Large intestine (tissue), 3 donors: ENCODE measurements around the gene CDON. TPM values are rescaled to one million over a fixed set of nuclear protein-coding genes. Genes with fewer than 3 reads are reported as not detected.

Experiments used
- DNase-seq, 2 donors: peaks; one replicate each; pipeline versions ENCODE4 v3.0.0 to v3.0.0-alpha.2; 2013
- H3K27ac ChIP-seq: one replicate; pipeline ENCODE4 v1.5.1; 2013; ENCODE audit warnings: low read length
- H3K27me3 ChIP-seq: 2 replicates; pipeline ENCODE4 v1.6.1; 2013; ENCODE audit warnings: low read length; ENCODE audit not compliant: control insufficient read depth, insufficient read depth
- H3K36me3 ChIP-seq: 2 replicates; pipeline ENCODE4 v1.6.1; 2013; ENCODE audit warnings: low read length; ENCODE audit not compliant: control insufficient read depth, insufficient read depth
- H3K4me1 ChIP-seq: one replicate; pipeline ENCODE4 v1.6.1; 2013; ENCODE audit warnings: low read length; ENCODE audit not compliant: control insufficient read depth, insufficient read depth
- H3K4me3 ChIP-seq: one replicate; pipeline ENCODE4 v1.5.1; 2013; ENCODE audit warnings: low read length
- H3K9me3 ChIP-seq: one replicate; pipeline ENCODE4 v1.6.1; 2013; ENCODE audit warnings: mild to moderate bottlenecking, low read depth, low read length, moderate library complexity; ENCODE audit not compliant: control insufficient read depth
- WGBS: methylation state at CpG from one replicate; pipeline ENCODE4 v1.1.5; 2013; ENCODE audit warnings: low lambda C conversion rate; ENCODE audit not compliant: insufficient coverage; 5-methylcytosine and 5-hydroxymethylcytosine counted together
- polyA plus RNA-seq: library from polyadenylated mRNA; unstranded; fragments of 120-200 nt; gene quantifications from one replicate; pipeline ENCODE4 v1.2.1, GENCODE V29; 2013

Gene CDON
- polyA plus RNA-seq, 1 donor: 22.8 TPM

GRCh38 chr11:125978181-125978716 is 84.4 kb downstream of the CDON start:
- Histone ChIP-seq H3K36me3 (peaks cover 14% of the 10 kb centered on the region), H3K27ac (peak overlapping the region; percentile 32), H3K9me3 (no peaks in the 10 kb centered on the region), H3K27me3 (no peaks in the 10 kb centered on the region), H3K4me3 (no peak overlapping the region), H3K4me1 (peaks cover 14% of the 10 kb centered on the region)
- WGBS: 29% methylated on average over 1 of the region's 6 CpGs
- no peak for DNase-seq

GRCh38 chr11:125977333-125977732 is 85.3 kb downstream of the CDON start:
- H3K4me1 ChIP-seq: peaks cover 16% of the 10 kb centered on the region
- no peak for DNase-seq
- H3K36me3 ChIP-seq: peaks cover 9% of the 10 kb centered on the region
- no peak overlapping the region for H3K27ac ChIP-seq
- H3K27me3 ChIP-seq: no peaks in the 10 kb centered on the region
- WGBS: 100% methylated on average over 2 of the region's 3 CpGs
- H3K4me3 ChIP-seq: no peak overlapping the region
- no peaks in the 10 kb centered on the region for H3K9me3 ChIP-seq

GRCh38 chr11:125976156-125976555 is 86.5 kb downstream of the CDON start:
- Histone ChIP-seq H3K9me3 (no peaks in the 10 kb centered on the region), H3K36me3 (peaks cover 9% of the 10 kb centered on the region), H3K27me3 (no peaks in the 10 kb centered on the region), H3K27ac (no peak overlapping the region), H3K4me3 (no peak overlapping the region), H3K4me1 (peaks cover 21% of the 10 kb centered on the region)
- no peak for DNase-seq

- DNase-seq: no peak
- peaks cover 4% of the 10 kb centered on the region for H3K36me3 ChIP-seq
- H3K4me3 ChIP-seq: no peak overlapping the region
- 100% methylated on average over 1 of the region's 6 CpGs for WGBS
- no peaks in the 10 kb centered on the region for H3K9me3 ChIP-seq
- no peaks in the 10 kb centered on the region for H3K27me3 ChIP-seq
- no peak overlapping the region for H3K27ac ChIP-seq
- H3K4me1 ChIP-seq: peaks cover 21% of the 10 kb centered on the region
Measured at GRCh38 chr11:125975634-125976033, 87.0 kb downstream of the CDON start.

- Histone ChIP-seq H3K4me3 (no peak overlapping the region), H3K27ac (no peak overlapping the region), H3K27me3 (no peaks in the 10 kb centered on the region), H3K4me1 (peaks cover 21% of the 10 kb centered on the region), H3K9me3 (no peaks in the 10 kb centered on the region), H3K36me3 (no peaks in the 10 kb centered on the region)
- DNase-seq: no peak
Measured at GRCh38 chr11:125974284-125974683, 88.4 kb downstream of the CDON start.

- 75% methylated on average over 1 of the region's 6 CpGs for WGBS
- no peaks in the 10 kb centered on the region for H3K27me3 ChIP-seq
- no peaks in the 10 kb centered on the region for H3K36me3 ChIP-seq
- H3K27ac ChIP-seq: no peak overlapping the region
- H3K4me3 ChIP-seq: no peak overlapping the region
- no peak for DNase-seq
- H3K4me1 ChIP-seq: peaks cover 12% of the 10 kb centered on the region
- H3K9me3 ChIP-seq: no peaks in the 10 kb centered on the region
Measured at GRCh38 chr11:125971618-125972017, 91.0 kb downstream of the CDON start.

GRCh38 chr11:125968354-125968753 is 94.3 kb downstream of the CDON start:
- Histone ChIP-seq H3K9me3 (no peaks in the 10 kb centered on the region), H3K4me1 (peaks cover 21% of the 10 kb centered on the region), H3K27me3 (no peaks in the 10 kb centered on the region), H3K36me3 (no peaks in the 10 kb centered on the region), H3K27ac (peak overlapping the region; percentile 41), H3K4me3 (no peak overlapping the region)
- DNase-seq: peak; percentile 53 to 79
- WGBS: 0% methylated on average over 1 of the region's 7 CpGs

GRCh38 chr11:125967515-125967914 is 95.2 kb downstream of the CDON start:
- no peak for DNase-seq
- 100% methylated on average over 1 of the region's 4 CpGs for WGBS
- no peaks in the 10 kb centered on the region for H3K36me3 ChIP-seq
- H3K9me3 ChIP-seq: no peaks in the 10 kb centered on the region
- no peak overlapping the region for H3K4me3 ChIP-seq
- peaks cover 18% of the 10 kb centered on the region for H3K4me1 ChIP-seq
- H3K27ac ChIP-seq: no peak overlapping the region
- no peaks in the 10 kb centered on the region for H3K27me3 ChIP-seq

GRCh38 chr11:125960771-125961170 is 101.9 kb downstream of the CDON start:
- Histone ChIP-seq H3K27ac (no peak overlapping the region), H3K4me3 (no peak overlapping the region), H3K4me1 (peaks cover 9% of the 10 kb centered on the region), H3K36me3 (peaks cover 31% of the 10 kb centered on the region), H3K27me3 (no peaks in the 10 kb centered on the region), H3K9me3 (no peaks in the 10 kb centered on the region)
- no CpG with 5 or more reads among the region's 6 CpGs for WGBS
- no peak for DNase-seq

- WGBS: no CpG with 5 or more reads among the region's 10 CpGs
- Histone ChIP-seq H3K9me3 (no peaks in the 10 kb centered on the region), H3K27ac (no peak overlapping the region), H3K4me1 (peaks cover 4% of the 10 kb centered on the region), H3K27me3 (no peaks in the 10 kb centered on the region), H3K36me3 (peaks cover 33% of the 10 kb centered on the region), H3K4me3 (no peak overlapping the region)
- no peak for DNase-seq
Measured at GRCh38 chr11:125959931-125960330, 102.7 kb downstream of the CDON start.

- Histone ChIP-seq H3K4me1 (no peaks in the 10 kb centered on the region), H3K4me3 (no peak overlapping the region), H3K27ac (no peak overlapping the region), H3K36me3 (peaks cover 33% of the 10 kb centered on the region), H3K27me3 (no peaks in the 10 kb centered on the region), H3K9me3 (no peaks in the 10 kb centered on the region)
- no peak for DNase-seq
- 96% methylated on average over 5 of the region's 6 CpGs for WGBS
Measured at GRCh38 chr11:125959511-125959910, 103.2 kb downstream of the CDON start.
